Measurements from ENCODE around the gene SRRM4. TPM values are rescaled to one million over a fixed set of nuclear protein-coding genes. Genes with fewer than 3 reads are reported as not detected.

SRRM4 gene
- total RNA-seq, 1 experiment from 2014 or later = 1.4 TPM

GRCh38 chr12:119055977-119056376, 74.6 kb downstream of the SRRM4 start:
- no peaks in the 10 kb centered on the region for H4K20me1 ChIP-seq (ENCODE audit: control insufficient read depth, insufficient read depth, insufficient read length)
- no peak overlapping the region for H3T11ph ChIP-seq (ENCODE audit: low read length)
- no CpG with 5 or more reads among the region's 3 CpGs for WGBS (ENCODE audit: extremely low coverage, insufficient read length, low lambda C conversion rate)
- no peak overlapping the region for H2BK120ac ChIP-seq (ENCODE audit: low read depth, low read length, poor library complexity, severe bottlenecking)
- no peak overlapping the region for H2BK12ac ChIP-seq (ENCODE audit: insufficient read length, low read depth, low read length)
- no peak overlapping the region for H3K4me2 ChIP-seq (ENCODE audit: insufficient read depth, insufficient read length, low read length)
- H3K27ac ChIP-seq (ENCODE audit: insufficient read length, low read depth, low read length) = no peak overlapping the region
- Mint-ChIP-seq H3K27ac (no peak overlapping the region), H3K4me3 (no peak overlapping the region), H3K9me3 (peaks cover 0 to 2% of the 10 kb centered on the region in 2 experiments; a peak in 1 of 5 replicates), H3K4me1 (peaks cover 7% of the 10 kb centered on the region in 2 experiments), H3K36me3 (ENCODE audit: insufficient read depth in 1 of 3, low read depth in 3 of 3) (0 out of 7 replicates have a peak, but pooled peaks cover 0 to 2% (median 0%) of the 10 kb centered on the region in 3 experiments), H3K27me3 (ENCODE audit: low read depth) (peaks cover 11% of the 10 kb centered on the region)
- no peak overlapping the region for H2BK20ac ChIP-seq (ENCODE audit: low read depth, low read length, poor library complexity, severe bottlenecking)
- H3K9ac ChIP-seq (ENCODE audit: extremely low read depth, insufficient read length, low read length) = no peak overlapping the region
- H3K4me1 ChIP-seq (ENCODE audit: insufficient read depth, low read length) = peaks cover 3% of the 10 kb centered on the region; the same call in 1 of the 2 replicates
- H4K5ac ChIP-seq (ENCODE audit: insufficient read length, low read depth, low read length) = no peak overlapping the region
- H3K79me2 ChIP-seq (ENCODE audit: insufficient read depth, low read length) = no peaks in the 10 kb centered on the region
- no peak overlapping the region for H4K8ac ChIP-seq (replicated peaks; ENCODE audit: insufficient read length, low read depth, low read length)
- H2AFZ ChIP-seq (ENCODE audit: low read length) = no peak overlapping the region
- no peak overlapping the region for H3K18ac ChIP-seq (ENCODE audit: insufficient read length, low read depth, low read length)
- TF ChIP-seq CTCF (conservative IDR thresholded peaks at IDR 0.05) = no peak
- H3K79me1 ChIP-seq (ENCODE audit: insufficient read depth, low read depth, low read length, poor library complexity, severe bottlenecking) = no peaks in the 10 kb centered on the region
- no peak overlapping the region; the same call in 1 of the 2 replicates for H3K14ac ChIP-seq (ENCODE audit: insufficient read depth, low read length)
- H3K4ac ChIP-seq (ENCODE audit: low read depth, low read length) = no peak overlapping the region
- no peaks in the 10 kb centered on the region for H3K9me3 ChIP-seq (ENCODE audit: control insufficient read depth, low read depth, low read length)
- H4K91ac ChIP-seq (ENCODE audit: insufficient read length, low read depth, low read length) = no peak overlapping the region
- H3K23me2 ChIP-seq (ENCODE audit: insufficient read length, low read depth, low read length, poor library complexity, severe bottlenecking) = no peaks in the 10 kb centered on the region
- H2AK5ac ChIP-seq (ENCODE audit: insufficient read length, low read length) = no peak overlapping the region
- no peak overlapping the region for H3K56ac ChIP-seq (ENCODE audit: insufficient read length, low read depth, low read length)
- DNase-seq = no peak
- H2BK15ac ChIP-seq (ENCODE audit: low read depth, low read length) = no peak overlapping the region
- H3K27me3 ChIP-seq (ENCODE audit: insufficient read depth, low read length) = no peaks in the 10 kb centered on the region
- no peak overlapping the region for H3K23ac ChIP-seq (ENCODE audit: insufficient read length, low read depth, low read length)
- no peak overlapping the region for H2BK5ac ChIP-seq (ENCODE audit: insufficient read length, low read length)

Data from H9 (cell line).